ENCODE data around the gene SNX27. TPM values are rescaled to one million over a fixed set of nuclear protein-coding genes. Genes with fewer than 3 reads are reported as not detected.

Gene SNX27
- polyA plus RNA-seq, 3 donors = 40.1 to 57.1 (median 47.6) TPM

GRCh38 chr1:151710187-151710840, 98.5 kb downstream of the SNX27 start:
- no peak for DNase-seq
- H3K4me1 ChIP-seq (ENCODE audit: control insufficient read depth in 1 of 2, insufficient read depth in 2 of 2, low read length in 2 of 2) = no peaks in the 10 kb centered on the region
- Mint-ChIP-seq H3K27me3 (ENCODE audit: low read depth in 3 of 3) (peaks cover 13 to 19% (median 14%) of the 10 kb centered on the region in 3 donors), H3K4me1 (no peaks in the 10 kb centered on the region), H3K4me3 (no peak overlapping the region), H3K9me3 (no peaks in the 10 kb centered on the region), H3K27ac (no peak overlapping the region), H3K36me3 (no peaks in the 10 kb centered on the region)
- no CpG with 5 or more reads among the region's 15 CpGs for WGBS (ENCODE audit: insufficient coverage)
- no peak overlapping the region for H3K9ac ChIP-seq (ENCODE audit: insufficient read depth, low read length, poor library complexity, severe bottlenecking)
- H3K27ac ChIP-seq (ENCODE audit: low read depth in 1 of 2, low read length in 2 of 2) = no peak overlapping the region
- no peaks in the 10 kb centered on the region for H3K36me3 ChIP-seq (replicated peaks in 1 of 2; ENCODE audit: control insufficient read depth in 1 of 2, insufficient read depth in 2 of 2, low read length in 2 of 2)
- peaks cover 3 to 13% of the 10 kb centered on the region in 2 donors for H3K27me3 ChIP-seq (ENCODE audit: control insufficient read depth in 2 of 2, insufficient read depth in 2 of 2, low read length in 2 of 2)
- no peak overlapping the region for H3K4me2 ChIP-seq (replicated peaks; ENCODE audit: extremely low read depth, low read length, poor library complexity, severe bottlenecking)
- intact Hi-C loops (cut with micrococcal nuclease) = no loop called here
- H4K20me1 ChIP-seq (ENCODE audit: insufficient read depth, low read length) = no peaks in the 10 kb centered on the region
- H2AFZ ChIP-seq (ENCODE audit: insufficient read depth, low read depth, low read length, poor library complexity, severe bottlenecking) = no peak overlapping the region
- no peak for TF ChIP-seq CTCF (IDR thresholded peaks at IDR 0.05)
- no peak overlapping the region for H3K4me3 ChIP-seq (replicated peaks in 1 of 3; ENCODE audit: low read depth in 2 of 3, low read length in 3 of 3)
- no peaks in the 10 kb centered on the region for H3K9me3 ChIP-seq (replicated peaks in 1 of 2; ENCODE audit: control insufficient read depth in 1 of 2, insufficient read depth in 1 of 2, low read length in 2 of 2)
- no peaks in the 10 kb centered on the region for H3K79me2 ChIP-seq (ENCODE audit: insufficient read depth, low read length)

GRCh38 chr1:151711044-151711800, 99.4 kb downstream of the SNX27 start:
- Mint-ChIP-seq H3K9me3 (no peaks in the 10 kb centered on the region), H3K27me3 (ENCODE audit: low read depth in 3 of 3) (peaks cover 22 to 26% (median 23%) of the 10 kb centered on the region in 3 donors), H3K4me3 (no peak overlapping the region), H3K27ac (no peak overlapping the region), H3K36me3 (no peaks in the 10 kb centered on the region), H3K4me1 (no peaks in the 10 kb centered on the region)
- Histone ChIP-seq H3K9ac (ENCODE audit: insufficient read depth, low read length, poor library complexity, severe bottlenecking) (no peak overlapping the region), H2AFZ (ENCODE audit: insufficient read depth, low read depth, low read length, poor library complexity, severe bottlenecking) (no peak overlapping the region), H4K20me1 (ENCODE audit: insufficient read depth, low read length) (no peaks in the 10 kb centered on the region), H3K27me3 (ENCODE audit: control insufficient read depth in 2 of 2, insufficient read depth in 2 of 2, low read length in 2 of 2) (peaks cover 8 to 22% of the 10 kb centered on the region in 2 donors), H3K4me3 (replicated peaks in 1 of 3; ENCODE audit: low read depth in 2 of 3, low read length in 3 of 3) (no peak overlapping the region), H3K9me3 (replicated peaks in 1 of 2; ENCODE audit: control insufficient read depth in 1 of 2, insufficient read depth in 1 of 2, low read length in 2 of 2) (no peaks in the 10 kb centered on the region), H3K36me3 (replicated peaks in 1 of 2; ENCODE audit: control insufficient read depth in 1 of 2, insufficient read depth in 2 of 2, low read length in 2 of 2) (no peaks in the 10 kb centered on the region), H3K27ac (ENCODE audit: low read depth in 1 of 2, low read length in 2 of 2) (no peak overlapping the region), H3K79me2 (ENCODE audit: insufficient read depth, low read length) (no peaks in the 10 kb centered on the region), H3K4me1 (ENCODE audit: control insufficient read depth in 1 of 2, insufficient read depth in 2 of 2, low read length in 2 of 2) (no peaks in the 10 kb centered on the region), H3K4me2 (replicated peaks; ENCODE audit: extremely low read depth, low read length, poor library complexity, severe bottlenecking) (no peak overlapping the region)
- no peak for DNase-seq
- intact Hi-C loops (cut with micrococcal nuclease) = no loop called here
- 94% methylated on average over 14 of the region's 21 CpGs for WGBS (ENCODE audit: insufficient coverage)
- TF ChIP-seq CTCF (IDR thresholded peaks at IDR 0.05) = no peak
